ENCODE results near the gene TMEM63A. TPM values are rescaled to one million over a fixed set of nuclear protein-coding genes. Genes with fewer than 3 reads are reported as not detected.

The TMEM63A gene
- total RNA-seq, 1 experiment from 2014 or later, result 47.5 TPM

- Histone ChIP-seq H3K9me3 (ENCODE audit: low read length) (no peaks in the 10 kb centered on the region), H3K4me3 (ENCODE audit: low read length) (no peak overlapping the region), H3K36me3 (ENCODE audit: low read depth, low read length) (peaks cover 32% of the 10 kb centered on the region), H3K9me2 (replicated peaks; ENCODE audit: low read length) (no peaks in the 10 kb centered on the region), H3K27me3 (ENCODE audit: low read length) (no peaks in the 10 kb centered on the region), H3K4me2 (ENCODE audit: low read length) (no peak overlapping the region), H3K27ac (ENCODE audit: low read length) (no peak overlapping the region), H3K9ac (ENCODE audit: low read length) (no peak overlapping the region), H3K79me2 (ENCODE audit: low read length) (peaks cover 84% of the 10 kb centered on the region), H2AFZ (ENCODE audit: low read length) (no peak overlapping the region), H3F3A (ENCODE audit: low read length, unreplicated experiment) (peaks cover 10% of the 10 kb centered on the region), H4K20me1 (ENCODE audit: low read length) (peaks cover 23% of the 10 kb centered on the region; the same call in 1 of the 2 replicates), H3K4me1 (ENCODE audit: insufficient read depth, low read length) (peaks cover 95% of the 10 kb centered on the region)
- ATAC-seq (no peak), DNase-seq (no peak)
- CTCF ChIA-PET, result no interaction called here
- TF ChIP-seq EZH2phosphoT487 (IDR thresholded peaks at IDR 0.05; ENCODE audit: borderline replicate concordance, low read length) (no peak), EZH2 (IDR thresholded peaks at IDR 0.05; ENCODE audit: low read length, unreplicated experiment) (no peak)
- TF ChIP-seq, protein P1, sequence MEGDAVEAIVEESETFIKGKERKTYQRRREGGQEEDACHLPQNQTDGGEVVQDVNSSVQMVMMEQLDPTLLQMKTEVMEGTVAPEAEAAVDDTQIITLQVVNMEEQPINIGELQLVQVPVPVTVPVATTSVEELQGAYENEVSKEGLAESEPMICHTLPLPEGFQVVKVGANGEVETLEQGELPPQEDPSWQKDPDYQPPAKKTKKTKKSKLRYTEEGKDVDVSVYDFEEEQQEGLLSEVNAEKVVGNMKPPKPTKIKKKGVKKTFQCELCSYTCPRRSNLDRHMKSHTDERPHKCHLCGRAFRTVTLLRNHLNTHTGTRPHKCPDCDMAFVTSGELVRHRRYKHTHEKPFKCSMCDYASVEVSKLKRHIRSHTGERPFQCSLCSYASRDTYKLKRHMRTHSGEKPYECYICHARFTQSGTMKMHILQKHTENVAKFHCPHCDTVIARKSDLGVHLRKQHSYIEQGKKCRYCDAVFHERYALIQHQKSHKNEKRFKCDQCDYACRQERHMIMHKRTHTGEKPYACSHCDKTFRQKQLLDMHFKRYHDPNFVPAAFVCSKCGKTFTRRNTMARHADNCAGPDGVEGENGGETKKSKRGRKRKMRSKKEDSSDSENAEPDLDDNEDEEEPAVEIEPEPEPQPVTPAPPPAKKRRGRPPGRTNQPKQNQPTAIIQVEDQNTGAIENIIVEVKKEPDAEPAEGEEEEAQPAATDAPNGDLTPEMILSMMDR (conservative IDR thresholded peaks at IDR 0.05; ENCODE audit: low read depth, low read length), result no peak
- intact Hi-C loops (cut with micrococcal nuclease), result no loop called here
- POLR2A ChIA-PET (ENCODE audit: unreplicated experiment), result interaction anchor here (0.7 kb wide), 1 partner anchor 1544 kb away, joined by 3 read pairs; no protein-coding TSS in a partner anchor
- no TSS peak for BruUV-seq (replicated peaks)
Observed at GRCh38 chr1:225876900-225877510, 5.2 kb downstream of the TMEM63A start.

DNA sequence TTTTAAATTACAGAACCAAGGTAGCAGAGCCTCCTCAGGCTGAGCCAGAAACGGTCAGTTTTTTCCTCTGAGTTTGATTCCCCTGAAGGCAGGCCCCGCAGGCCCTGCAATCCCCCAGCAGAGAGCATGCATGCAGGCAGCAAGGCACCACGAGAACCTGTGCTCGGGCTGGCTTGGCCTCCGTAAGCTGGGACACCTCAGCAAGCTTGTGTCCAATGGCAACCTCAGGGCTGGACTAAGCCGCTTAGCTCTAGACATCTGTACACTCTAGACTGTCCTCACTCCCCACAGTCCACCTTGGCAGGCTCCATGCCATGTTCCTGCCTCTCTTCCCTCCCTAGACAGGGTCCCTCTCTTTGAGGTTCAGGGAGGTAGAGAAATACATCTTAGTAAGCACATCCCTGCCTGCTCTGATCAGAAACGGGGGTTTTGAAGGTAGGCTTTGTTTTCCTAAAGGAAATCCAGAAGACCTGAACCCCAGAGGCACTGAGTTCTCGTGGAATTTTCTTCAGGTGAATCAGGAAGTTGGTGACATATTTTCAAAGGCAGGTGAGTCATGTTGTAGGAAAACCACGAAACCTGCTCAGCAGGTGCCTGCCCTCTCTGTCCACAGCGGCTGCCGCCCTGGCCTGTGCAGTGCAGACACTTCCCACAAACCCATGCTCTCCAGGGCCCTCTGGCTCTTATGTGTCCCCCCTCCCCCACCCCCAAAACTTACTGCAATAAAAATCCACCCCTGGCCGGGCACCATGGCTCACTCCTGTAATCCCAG, 7.0 kb downstream of the TMEM63A start:
- Histone ChIP-seq H3K27me3 (ENCODE audit: low read length) (no peaks in the 10 kb centered on the region), H3F3A (ENCODE audit: low read length, unreplicated experiment) (peaks cover 17% of the 10 kb centered on the region), H3K4me3 (ENCODE audit: low read length) (peak overlapping the region; percentile 52), H3K9me3 (ENCODE audit: low read length) (no peaks in the 10 kb centered on the region), H3K79me2 (ENCODE audit: low read length) (peaks cover 71% of the 10 kb centered on the region), H4K20me1 (ENCODE audit: low read length) (peaks cover 25% of the 10 kb centered on the region; the same call in 1 of the 2 replicates), H2AFZ (ENCODE audit: low read length) (no peak overlapping the region), H3K9ac (ENCODE audit: low read length) (peak overlapping the region; percentile 55), H3K9me2 (replicated peaks; ENCODE audit: low read length) (no peaks in the 10 kb centered on the region), H3K27ac (ENCODE audit: low read length) (peak overlapping the region; percentile 94), H3K36me3 (ENCODE audit: low read depth, low read length) (peaks cover 37% of the 10 kb centered on the region), H3K4me1 (ENCODE audit: insufficient read depth, low read length) (peaks cover 97% of the 10 kb centered on the region), H3K4me2 (ENCODE audit: low read length) (peak overlapping the region; percentile 79)
- TF ChIP-seq, protein P1 (conservative IDR thresholded peaks at IDR 0.05; ENCODE audit: low read depth, low read length), result no peak
- TF ChIP-seq EZH2phosphoT487 (IDR thresholded peaks at IDR 0.05; ENCODE audit: borderline replicate concordance, low read length), result no peak
- POLR2A ChIA-PET (ENCODE audit: unreplicated experiment), result no interaction called here
- peak; percentile 49 for ATAC-seq
- BruUV-seq (replicated peaks), result no TSS peak
- intact Hi-C loops (cut with micrococcal nuclease), result no loop called here
- peak; percentile 97 for DNase-seq
- CTCF ChIA-PET, result interaction anchor here (0.7 kb wide), 1 partner anchor 49 kb away, joined by 4 read pairs; the partner anchor contains the start of gene PYCR2

- Histone ChIP-seq H4K20me1 (ENCODE audit: low read length) (peaks cover 19% of the 10 kb centered on the region; the same call in 1 of the 2 replicates), H3K27me3 (ENCODE audit: low read length) (no peaks in the 10 kb centered on the region), H3K27ac (ENCODE audit: low read length) (peak overlapping the region; percentile 94), H3K4me1 (ENCODE audit: insufficient read depth, low read length) (peaks cover 89% of the 10 kb centered on the region), H2AFZ (ENCODE audit: low read length) (no peak overlapping the region), H3K4me2 (ENCODE audit: low read length) (peak overlapping the region; percentile 79), H3K9me3 (ENCODE audit: low read length) (no peaks in the 10 kb centered on the region), H3K79me2 (ENCODE audit: low read length) (peaks cover 63% of the 10 kb centered on the region), H3K4me3 (ENCODE audit: low read length) (no peak overlapping the region), H3F3A (ENCODE audit: low read length, unreplicated experiment) (peaks cover 17% of the 10 kb centered on the region), H3K9me2 (replicated peaks; ENCODE audit: low read length) (no peaks in the 10 kb centered on the region), H3K36me3 (ENCODE audit: low read depth, low read length) (peaks cover 40% of the 10 kb centered on the region), H3K9ac (ENCODE audit: low read length) (peak overlapping the region; percentile 55; the same call in 1 of the 2 replicates)
- no peak for DNase-seq
- TF ChIP-seq, protein P1 (conservative IDR thresholded peaks at IDR 0.05; ENCODE audit: low read depth, low read length), result no peak
- no peak for TF ChIP-seq EZH2phosphoT487 (IDR thresholded peaks at IDR 0.05; ENCODE audit: borderline replicate concordance, low read length)
- TF ChIP-seq EZH2 (IDR thresholded peaks at IDR 0.05; ENCODE audit: low read length, unreplicated experiment), result no peak
- ChIA-PET CTCF (no interaction called here), POLR2A (ENCODE audit: unreplicated experiment) (no interaction called here)
- no TSS peak for BruUV-seq (replicated peaks)
- no peak for ATAC-seq
- intact Hi-C loops (cut with micrococcal nuclease), result no loop called here
Observed at GRCh38 chr1:225874431-225874830, 7.7 kb downstream of the TMEM63A start.
